DMS153 (cell line): ENCODE data around the gene MGMT.

Experiments used
- DNase-seq: peaks from one replicate; lab custom pipeline; 2025; lab: John Stamatoyannopoulos, UW

MGMT gene

DNA sequence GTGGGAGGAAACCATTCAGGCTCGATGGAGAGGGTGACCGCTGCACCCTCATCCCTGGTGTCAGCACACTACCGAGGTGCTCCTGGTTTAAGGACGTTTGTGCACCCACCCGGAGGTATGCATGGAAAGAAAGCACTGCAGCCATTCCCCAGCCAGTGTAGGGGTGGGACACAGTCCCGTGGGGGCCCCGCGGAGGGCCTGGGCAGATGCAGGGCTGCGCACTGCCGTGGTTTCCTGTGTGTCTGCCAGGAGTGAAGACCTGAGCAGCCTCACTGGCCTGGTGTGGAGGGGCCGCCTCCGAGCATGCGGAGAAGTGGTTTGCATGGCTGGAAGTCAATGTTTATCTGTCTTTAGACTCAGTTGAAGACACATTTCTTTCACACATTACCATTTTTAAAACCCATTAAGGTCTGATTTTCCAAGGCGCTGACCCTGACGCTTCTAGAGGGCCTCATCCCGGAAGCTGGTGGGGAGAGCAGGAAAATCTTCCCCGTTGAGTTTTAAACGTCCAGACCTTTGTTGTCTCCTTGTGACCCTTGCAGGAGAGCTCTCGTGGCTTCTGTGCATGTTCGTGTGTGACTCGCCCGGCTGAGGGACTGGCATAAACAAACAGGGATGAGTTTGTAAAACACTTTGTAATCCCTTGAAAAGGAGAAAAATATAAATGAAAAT is 188.1 kb downstream of the MGMT start:
- DNase-seq, result no peak

DNA sequence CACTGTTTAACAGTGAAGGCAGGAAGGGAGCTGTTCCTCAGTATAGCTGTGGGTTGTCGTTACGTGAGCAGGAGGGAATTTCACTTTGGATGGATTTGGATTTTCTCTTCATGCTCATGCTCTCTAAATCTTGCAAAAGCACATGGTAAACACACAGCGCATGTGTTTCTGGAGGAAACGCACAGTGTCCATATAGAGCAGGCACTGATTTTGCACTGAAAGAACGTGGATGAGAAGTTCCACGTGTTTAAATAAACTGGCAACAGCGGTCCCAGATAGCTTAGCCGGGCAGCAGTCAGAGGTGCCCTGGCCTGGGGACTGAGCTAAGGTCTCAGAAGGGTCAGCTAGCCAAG is 188.6 kb downstream of the MGMT start:
- DNase-seq, result no peak

DNA sequence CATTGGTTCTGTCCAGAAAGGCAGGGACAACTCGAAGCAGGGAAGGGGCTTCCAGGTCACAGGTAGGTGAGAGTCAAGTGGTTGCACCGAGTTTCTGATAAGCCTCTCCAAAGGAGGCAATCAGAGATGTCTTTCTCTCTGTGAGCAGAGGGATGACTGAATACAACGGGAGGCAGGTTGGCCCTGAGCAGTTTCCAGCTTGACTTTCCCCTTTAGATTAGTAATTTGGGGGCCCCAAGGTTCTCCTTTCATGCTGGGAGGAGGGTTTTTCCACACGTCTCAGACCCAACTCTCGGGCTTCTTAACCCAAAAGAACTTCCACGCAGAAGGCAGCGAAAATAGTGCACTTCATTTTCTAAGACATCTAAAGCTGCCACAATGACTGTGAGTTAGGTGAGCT is 189.6 kb downstream of the MGMT start:
- no peak for DNase-seq

DNA sequence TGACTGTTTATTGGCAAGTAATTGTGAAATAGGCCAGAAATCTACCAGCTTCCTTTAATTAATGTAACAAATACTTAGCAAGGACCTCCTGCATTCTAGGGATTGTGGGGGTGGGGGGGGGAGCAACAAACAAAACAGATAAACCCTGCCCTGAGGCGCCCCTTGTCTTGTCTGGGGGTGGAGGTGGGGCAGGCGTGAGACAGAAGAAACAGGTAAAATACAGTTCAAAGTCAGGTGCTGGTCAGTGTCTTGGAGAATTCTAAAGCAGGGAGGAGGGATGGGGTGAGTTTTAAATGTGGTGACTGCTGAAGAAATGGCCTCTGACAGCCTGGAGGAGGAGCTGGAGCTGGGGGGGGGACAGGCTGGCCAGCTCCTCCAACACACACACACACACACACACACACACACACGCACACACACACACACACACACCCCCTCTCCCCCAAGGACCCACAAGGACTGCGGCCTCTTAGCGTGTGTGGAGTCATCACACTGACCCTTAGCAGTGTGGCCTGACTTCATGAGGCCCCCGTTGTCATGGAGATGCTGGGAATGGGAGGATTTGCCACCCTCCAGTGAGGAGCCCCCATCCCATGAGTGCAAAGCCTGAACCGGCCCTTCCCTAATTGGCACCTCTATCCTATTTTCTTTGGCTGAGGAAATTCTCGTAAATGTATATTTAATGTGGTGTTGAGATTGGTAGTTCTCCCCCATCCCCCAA is 190.4 kb downstream of the MGMT start:
- no peak for DNase-seq

DNA sequence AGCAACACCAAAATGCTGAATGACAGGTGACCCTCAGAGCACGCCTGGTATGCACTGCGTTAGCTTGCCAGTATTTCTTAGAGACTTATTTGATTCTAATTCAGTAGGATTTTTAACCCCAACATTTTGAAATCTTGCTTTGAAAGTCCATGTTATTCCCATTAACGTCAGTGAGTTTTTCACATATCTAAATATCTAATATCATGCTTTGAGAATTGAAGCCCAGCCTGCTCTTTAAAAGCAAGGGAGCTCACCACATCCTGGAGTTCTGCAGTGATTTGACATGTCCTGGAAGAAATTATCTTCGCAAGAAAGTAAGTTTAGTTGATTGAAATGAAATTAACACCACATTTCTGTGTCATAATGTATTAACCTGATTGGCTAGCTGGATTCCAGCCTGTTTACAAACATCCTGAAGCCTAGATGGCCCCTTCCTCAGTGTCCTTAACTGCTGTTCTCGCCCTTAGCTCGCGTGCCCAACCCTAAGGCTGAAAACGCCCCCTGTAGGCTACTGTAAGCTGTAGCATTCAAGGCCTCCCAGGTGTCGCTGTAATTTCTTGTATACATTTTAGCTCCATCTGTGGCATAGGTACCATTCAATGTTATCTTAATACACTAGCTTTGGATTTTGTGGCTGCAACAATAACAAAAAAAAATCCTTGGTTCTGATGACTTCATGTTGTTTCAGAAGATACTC is 191.5 kb downstream of the MGMT start:
- no peak for DNase-seq

DNA sequence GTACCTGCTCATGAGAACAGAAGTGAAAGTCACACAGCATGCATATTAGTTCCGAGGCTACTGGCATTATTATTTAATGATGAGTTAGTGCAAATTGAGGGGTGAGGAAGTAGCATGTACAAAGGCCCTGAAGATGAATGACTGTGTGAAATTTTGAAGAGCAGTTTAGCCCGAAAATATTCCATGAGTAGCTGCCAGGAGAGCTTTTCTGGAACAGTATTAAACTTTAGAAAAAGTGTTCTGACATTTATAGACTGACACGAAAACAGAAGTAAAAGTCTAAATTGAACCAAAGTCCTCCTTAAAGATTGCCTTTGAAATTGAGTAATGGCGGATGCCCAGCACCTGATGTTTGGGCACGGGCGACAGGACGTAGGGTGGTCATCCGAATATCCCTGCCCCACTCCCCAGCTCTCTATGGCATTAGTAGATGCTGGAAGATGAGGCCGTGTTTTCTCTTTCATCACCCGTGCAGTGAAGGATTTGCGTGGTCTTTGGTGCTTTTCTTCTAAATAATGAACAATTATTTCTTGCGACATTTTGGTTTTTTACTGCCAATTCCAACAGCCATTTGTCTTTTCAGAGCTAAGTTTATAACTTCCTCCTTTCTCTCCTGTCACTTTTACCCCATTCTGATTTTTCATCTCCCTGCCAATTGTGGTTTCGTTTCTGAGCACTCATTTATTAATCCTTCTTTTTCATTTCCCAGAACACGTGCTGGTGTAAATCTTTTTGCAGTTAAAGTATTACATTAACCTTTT is 192.6 kb downstream of the MGMT start:
- DNase-seq, result no peak

DNA sequence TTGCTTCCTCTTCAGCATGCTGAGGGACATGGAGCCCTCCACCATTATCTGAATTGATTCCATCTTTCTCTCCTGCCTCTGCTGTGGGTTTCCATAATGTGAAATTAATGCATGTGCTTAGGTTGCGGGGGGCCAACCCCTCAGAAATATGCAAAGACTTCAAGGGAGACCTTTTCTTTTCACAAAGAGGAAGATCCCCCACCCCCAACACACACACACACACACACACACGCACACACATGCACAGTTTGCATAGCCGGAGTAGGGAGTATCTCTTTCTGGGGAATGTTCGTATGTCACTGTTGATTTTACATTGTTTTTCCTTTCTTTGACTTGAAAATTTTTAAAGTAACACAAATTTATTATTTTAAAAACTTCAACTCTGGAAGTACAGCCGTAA is 193.5 kb downstream of the MGMT start:
- no peak for DNase-seq

DNA sequence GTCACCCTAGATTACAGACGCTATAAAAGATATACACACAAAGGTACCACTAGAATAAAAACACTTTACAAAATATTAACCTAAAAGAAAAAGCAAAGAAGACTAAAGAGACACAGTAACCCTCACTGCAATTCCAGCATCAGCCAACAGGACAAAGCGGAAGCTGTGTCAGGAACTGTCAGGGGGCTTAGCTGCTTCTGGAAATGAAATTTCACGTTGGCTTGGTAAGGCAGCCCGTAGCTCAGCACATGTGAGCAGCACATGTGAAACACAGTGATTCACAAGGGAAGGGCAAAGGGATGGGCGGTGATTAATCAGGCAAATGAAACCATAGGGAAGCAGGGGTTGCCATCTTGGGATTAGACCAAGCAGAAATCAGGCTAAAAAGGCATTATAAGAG is 195.4 kb downstream of the MGMT start:
- no peak for DNase-seq

DNA sequence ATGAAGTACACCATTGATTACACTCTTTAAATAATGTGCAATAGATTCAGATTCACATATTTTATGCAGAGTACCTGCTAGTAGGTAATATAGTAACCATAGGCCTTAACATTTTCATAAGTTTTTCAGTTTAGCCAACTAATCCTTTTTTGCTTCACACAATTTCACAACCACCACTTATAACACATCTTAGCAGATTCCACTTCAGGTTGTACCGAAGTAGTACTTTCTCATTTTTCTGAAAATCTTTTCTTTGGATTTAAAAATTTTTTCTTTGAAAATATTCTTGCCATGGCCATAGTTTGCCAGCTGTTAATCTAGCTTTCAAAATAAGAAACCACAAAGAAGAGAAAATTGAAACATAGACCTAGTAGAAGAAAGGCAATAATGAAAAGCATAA is 203.1 kb downstream of the MGMT start:
- no peak for DNase-seq

DNA sequence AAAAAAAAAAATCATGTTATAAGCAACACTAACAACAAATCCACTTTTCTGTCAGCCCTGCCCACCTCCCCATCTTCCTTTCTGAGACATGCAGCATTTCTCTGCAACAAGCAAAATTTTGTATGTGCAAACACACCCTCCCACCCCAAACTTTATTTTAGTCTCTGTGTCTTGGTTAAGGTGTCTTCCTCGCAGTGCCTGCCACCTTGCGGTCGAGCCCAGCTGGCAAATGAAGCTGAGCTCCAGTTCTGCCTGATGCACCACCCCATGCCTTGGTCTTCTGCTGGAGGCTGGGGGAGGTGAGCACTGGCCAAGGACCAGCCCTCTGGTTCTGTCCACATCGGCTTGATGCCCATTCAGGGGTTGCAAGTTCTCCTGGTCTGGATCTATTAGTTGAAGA is 206.3 kb downstream of the MGMT start:
- DNase-seq, result no peak

DNA sequence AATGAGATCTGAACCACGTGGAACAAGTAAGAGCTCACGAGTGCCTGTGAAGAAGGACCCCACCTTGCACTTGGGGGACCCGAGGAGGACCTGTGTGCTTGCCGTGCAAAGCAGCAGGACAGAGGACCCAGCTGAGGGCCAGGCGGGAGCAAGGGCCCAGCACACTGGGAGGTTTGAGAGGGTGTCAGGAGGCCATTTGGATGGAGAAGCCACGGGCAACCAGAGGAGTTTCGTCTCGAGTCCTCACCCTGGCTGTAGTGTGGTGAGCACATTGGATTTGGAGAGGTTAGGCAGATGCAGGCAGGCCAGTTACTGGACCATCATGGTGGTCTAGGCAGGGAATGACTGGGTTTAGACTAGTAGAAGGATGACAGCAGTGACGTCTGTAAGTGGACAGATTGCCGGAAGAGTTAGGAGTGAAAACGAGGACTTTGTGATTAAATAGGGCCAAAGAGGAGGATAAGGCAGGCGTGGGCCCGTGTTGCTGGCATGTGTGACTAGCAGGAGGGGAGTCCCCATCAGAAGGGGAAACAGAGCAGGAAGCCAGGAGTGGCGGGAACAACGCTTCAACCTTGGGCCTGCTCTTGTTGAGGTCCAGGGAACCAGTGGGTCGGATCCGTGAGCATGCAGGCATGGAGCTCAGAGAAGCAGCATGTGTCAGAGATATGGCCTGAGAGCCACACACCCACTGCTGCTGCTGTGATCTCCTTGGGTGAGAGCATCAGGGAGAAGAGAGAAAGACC is 208.2 kb downstream of the MGMT start:
- DNase-seq, result no peak

DNA sequence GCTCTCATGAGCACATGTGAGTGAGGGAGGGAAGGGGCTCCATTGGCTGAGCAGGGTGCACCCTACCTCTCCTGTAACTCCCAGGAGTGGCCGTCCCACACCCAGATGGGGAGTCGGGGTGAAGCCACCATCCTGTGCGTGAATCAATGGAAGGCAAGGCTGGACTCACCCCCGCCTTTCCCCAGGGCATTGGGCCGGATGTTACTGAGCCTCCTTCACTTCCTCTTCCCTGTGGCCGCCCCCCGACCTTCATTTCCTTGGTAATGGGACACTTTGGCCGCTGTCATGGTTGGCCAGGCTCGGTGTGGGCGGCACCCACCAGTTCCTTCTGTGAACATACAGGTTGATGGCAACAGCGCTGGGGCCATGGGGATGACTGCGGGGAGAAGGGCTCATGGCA is 209.0 kb downstream of the MGMT start:
- DNase-seq, result no peak

DNA sequence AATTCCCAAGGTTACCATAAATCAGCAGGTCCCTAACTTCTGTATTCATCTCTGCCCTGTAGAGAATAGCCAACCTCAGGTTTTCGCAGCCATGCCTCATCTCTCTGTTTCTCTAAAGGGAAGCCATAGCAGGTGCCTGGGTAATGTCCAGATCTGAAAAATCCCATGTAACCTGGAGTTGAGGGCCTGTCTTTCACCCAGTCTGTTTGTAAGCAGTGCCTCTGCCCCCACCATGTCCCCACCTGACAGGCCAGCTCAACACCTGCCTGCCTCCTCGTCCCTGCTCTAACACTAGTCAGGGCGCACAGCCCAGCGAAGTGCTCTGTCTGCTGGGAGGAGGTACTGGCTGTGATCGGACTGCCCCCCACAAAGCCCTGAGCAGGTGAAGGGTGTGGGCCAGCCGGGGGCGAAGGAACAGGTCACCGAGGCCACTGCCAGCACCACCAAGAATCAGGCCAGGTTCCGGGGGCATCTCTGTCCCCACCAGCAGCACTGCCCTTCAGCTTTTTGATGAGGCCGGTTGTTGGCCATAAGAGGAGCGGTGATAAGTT is 210.4 kb downstream of the MGMT start:
- DNase-seq, result no peak

DNA sequence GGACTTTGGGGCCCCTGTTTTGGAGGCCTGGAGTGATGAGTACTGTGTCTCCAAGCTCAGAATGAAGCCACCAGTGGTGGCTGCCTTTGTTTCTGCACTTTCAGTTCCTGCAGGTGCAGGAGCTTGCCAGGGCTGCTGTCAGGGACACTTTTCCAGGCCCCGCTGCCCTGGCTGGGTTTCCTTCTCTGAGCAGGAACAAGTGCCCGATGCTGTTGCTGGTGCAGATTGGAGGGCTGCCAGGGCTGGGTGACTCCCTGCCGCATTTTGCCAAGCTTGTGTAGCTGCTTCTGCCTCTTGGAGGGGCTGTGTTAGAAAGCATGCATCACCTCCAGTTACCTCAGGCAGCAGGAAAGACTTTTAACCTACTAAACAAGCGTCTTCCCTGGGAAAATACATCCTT is 211.1 kb downstream of the MGMT start:
- DNase-seq, result no peak

DNA sequence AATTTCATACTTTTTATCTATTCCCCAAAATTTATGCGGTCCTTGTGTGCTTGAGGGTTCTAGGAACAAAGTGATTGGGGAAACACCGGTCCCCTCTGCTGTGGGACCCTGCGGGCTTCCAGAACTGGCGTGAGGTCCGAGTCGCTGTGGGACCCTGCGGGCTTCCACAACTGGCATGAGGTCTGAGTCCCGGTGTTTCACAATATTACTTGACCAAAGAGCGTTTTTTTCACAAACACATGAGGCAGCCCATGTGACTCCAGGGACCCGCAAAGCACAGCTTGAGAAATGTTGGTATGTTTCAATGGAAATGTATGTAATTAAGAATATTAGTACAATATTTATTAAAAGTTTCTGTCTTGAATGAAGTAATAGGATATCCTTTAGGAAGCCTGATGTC is 212.2 kb downstream of the MGMT start:
- no peak for DNase-seq

DNA sequence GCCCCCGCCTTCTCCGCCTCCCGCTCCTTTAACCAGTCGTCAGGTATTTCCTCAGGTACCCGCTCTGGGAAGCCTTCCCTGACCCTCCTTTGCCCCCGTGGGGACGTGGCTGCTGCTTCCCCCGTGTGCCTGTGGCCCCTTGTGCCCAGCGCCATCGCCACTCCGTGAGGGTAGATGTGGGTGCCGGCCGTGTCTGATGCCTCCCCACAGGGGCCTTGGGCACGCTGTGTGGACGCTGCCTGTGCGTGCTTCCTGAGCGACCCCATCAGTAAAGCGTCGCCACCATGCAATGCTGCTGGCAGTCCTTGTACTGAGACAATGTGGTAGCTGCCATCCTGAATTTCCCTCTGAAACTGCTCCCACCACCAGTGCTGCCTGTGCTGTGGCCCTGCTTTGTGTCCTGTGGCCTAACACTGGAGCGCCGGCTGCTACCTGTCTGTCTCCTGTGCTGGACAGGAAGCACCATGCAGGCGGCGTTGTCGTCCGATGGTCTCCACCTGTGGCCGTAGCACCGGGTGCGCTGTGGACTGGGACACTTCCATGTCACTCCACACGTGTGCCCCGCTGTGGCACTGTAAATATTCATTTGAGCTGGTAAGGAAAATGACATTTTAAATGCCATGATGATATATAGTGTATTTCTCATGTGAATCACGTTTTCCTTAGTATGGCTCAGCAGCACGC is 213.8 kb downstream of the MGMT start:
- DNase-seq, result no peak

DNA sequence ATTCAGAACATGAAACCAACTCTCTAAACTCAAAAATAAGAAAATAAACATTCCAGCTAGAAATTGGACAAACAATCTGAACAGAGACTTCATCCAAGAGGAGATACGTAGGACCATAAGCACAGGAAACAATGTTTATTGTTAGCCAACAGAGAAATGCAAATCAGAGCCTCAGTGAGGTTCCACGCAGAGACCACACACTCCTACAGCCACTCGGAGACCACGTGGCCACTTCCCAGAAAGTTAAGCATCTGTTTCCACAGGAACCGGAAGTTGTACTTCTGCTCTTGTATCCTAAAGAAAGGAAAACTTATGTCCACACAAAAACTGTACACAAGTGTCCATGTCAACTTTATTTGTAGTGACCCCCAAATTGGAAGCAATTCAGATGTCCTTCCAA is 214.8 kb downstream of the MGMT start:
- no peak for DNase-seq

DNA sequence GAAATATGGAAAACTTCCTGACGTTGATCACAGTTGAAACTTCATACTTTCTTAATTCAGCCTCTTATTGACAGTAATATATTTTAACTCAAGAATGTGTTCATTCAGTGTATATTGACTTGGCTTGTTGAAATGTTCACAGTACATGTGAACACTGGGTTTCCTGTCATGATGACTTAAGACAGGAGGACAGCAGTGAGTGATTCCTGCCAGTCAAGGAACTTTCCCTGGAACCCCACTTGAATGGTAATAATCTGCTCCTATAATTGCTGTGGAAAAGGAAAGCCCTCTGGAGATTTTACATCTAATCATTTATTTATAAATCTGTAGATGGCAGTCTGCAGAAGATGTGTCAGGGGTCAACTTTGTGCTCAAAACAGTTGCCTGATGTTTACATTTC is 216.5 kb downstream of the MGMT start:
- no peak for DNase-seq

DNA sequence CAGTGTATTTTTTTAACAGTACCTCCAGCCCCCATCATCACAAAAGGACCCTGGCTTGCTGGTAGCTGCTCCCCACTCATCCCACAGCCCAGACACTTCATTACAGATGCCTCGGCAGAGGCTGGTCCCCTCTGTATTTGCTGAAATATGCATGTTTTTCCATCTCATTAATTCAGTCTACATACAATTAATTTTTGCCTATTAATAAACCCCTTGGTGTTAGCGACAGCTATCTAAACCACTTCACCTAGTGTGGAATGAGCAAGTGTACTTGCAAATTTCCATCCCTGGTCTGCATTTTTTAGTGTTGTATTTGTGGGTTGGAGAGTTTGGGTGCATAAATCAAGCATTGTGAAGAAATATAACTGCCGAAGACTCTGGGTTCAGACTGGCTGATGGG is 216.9 kb downstream of the MGMT start:
- no peak for DNase-seq

DNA sequence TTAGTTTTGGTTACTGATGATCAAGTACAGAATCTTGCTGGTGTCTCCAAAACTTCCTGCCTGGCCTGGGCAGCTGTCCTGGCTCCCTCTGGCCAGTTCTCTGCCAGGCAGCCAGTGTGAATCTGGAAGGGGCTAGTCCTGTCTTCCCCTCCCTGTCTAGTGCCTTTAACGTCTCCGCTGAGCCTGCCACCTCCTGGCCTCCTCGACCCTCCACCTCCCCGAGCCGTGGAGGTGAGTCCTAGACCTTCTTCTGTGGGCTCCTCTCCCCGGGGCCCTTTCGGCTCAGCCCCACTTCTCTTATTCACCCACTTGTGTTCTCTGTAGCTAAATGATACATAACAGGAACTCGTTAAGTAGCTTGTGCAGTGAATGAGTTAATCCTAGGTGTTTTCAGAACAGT is 218.2 kb downstream of the MGMT start:
- no peak for DNase-seq

DNA sequence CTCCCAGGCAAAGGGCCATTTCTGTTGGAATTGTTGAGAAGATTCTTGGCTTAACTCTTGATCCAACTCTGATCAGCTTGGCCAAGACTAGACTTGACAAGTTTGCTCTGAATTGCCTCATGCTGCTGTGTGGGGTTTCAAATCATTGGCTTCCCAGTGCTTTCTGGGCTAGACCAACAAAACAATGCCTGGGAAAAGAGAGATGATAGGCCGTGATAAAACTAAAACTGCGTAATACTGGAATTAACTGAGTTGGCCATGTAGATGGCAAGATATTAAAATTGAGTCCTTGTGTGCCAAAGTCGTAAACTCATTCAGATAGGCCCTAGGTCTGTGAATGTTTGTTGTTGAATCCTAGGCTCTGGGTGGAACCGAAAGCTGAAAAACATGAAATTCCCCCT is 222.6 kb downstream of the MGMT start:
- no peak for DNase-seq
